GM21381 (cell line): ENCODE measurements around the gene RHBDL3.

Source experiments
- ATAC-seq: cut with Tn5 transposase; IDR thresholded peaks from one replicate; pipeline ENCODE4 v1.9.1; 2021; ENCODE audit warnings: mild to moderate bottlenecking, moderate library complexity; ENCODE audit not compliant: unreplicated experiment

Gene RHBDL3

GRCh38 chr17:32355649-32356377, 90.2 kb downstream of the RHBDL3 start:
- no peak for ATAC-seq

DNA sequence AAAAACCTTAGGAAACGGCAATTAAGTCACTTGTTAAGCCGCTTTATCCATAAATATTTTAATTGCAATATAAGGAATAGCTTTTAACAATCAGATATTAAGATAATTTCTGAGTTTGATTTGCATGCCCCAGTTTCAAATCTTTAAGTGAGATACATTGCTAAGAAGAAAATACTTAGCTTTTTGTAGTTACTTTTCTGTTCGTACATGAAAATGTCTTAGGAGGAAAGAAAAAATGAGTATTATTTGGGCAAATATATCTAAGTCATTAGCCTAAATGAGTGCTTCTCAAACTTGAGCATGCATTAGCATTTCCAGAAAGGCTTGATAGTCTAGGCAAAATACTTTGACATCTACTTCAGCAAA, 90.7 kb downstream of the RHBDL3 start:
- no peak for ATAC-seq

DNA sequence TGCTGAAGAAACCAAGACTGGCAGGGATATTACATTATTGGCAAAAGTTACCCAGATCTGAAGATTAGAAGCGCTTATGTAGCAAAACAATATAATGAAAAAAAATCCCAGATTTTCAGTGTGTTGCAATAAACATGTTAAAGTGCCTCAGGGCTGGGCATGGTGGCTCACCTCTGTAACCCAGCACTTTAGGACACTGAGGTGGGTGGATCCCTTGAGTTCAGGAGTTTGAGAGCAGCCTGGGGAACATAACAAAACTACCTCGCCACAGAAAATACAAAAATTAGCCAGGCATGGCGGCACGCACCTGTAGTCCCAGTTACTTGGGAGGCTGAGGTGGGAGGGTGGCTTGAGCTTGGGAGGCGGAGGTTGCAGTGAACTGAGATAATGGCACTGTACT, 91.1 kb downstream of the RHBDL3 start:
- ATAC-seq = no peak

GRCh38 chr17:32357615-32358014, 92.0 kb downstream of the RHBDL3 start:
- no peak for ATAC-seq

- no peak for ATAC-seq
These were observed 95.6 kb downstream of the RHBDL3 start for GRCh38 chr17:32361270-32361669.

DNA sequence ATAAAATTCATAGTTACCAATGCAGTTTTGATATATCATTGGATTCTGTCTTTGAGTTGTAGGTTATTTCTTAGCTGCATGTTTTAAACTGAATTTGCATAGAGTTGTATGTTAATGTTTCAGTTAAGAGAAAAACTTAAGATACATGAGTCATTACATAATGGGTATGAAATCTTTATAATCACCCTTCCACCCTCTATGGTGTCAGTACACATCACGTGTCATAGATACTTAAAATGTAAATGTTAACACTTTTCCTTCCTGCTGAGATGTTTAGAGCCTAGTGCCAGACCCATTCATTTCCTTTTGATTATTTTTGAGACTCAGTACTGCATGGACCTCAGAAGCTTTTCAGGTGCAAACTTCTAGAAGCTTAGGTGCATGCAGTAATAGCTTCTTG, 104.8 kb downstream of the RHBDL3 start:
- ATAC-seq = no peak
